Endothelial cell of umbilical vein (primary cell): ENCODE data around the gene ZNF354C. TPM values are rescaled to one million over a fixed set of nuclear protein-coding genes. Genes with fewer than 3 reads are reported as not detected.

Experiments
- BruUV-seq: library from RNA; stranded (reverse); fragments of 400-500 nt; replicated peaks from 2 replicates; lab custom pipeline; 2021; lab: Mats Ljungman, UMichigan
- CTCF ChIA-PET: fragments of 300-600, 350-600 bp; sonication (Branson Sonifier 250); formaldehyde crosslinking; loops from one replicate; lab custom pipeline; 2021; ENCODE audit warnings: antibody characterized with exemption, inconsistent platforms; lab: Charles Lee
- POLR2A ChIA-PET: fragments of 300-600, 350-600 bp; sonication (Branson Sonifier 250); formaldehyde crosslinking; loops from one replicate; lab custom pipeline; 2021; ENCODE audit warnings: antibody characterized with exemption, inconsistent platforms; lab: Charles Lee
- DNase-seq: peaks from one replicate; pipeline ENCODE4 v3.0.0-alpha.2; 2011; ENCODE audit warnings: low read depth, low spot score
- FAIRE-seq: peaks from 2 replicates; lab custom pipeline; 2011; peaks lifted over from hg19 to GRCh38; lab: Jason Lieb, UNC
- H2AFZ ChIP-seq: 2 replicates; pipeline ENCODE4 v1.6.0; 2012; ENCODE audit warnings: low read depth, low read length, control low read depth, inconsistent platforms
- H3K27ac ChIP-seq: 2 replicates; pipeline ENCODE4 v1.5.1; 2011; ENCODE audit warnings: low read depth, mild to moderate bottlenecking, control low read depth, low read length, moderate library complexity; ENCODE audit not compliant: insufficient read depth
- H3K27me3 ChIP-seq, 2 experiments: 2 replicates each; pipeline versions ENCODE4 v1.6.0 to v1.6.1; 2011; ENCODE audit warnings: low read length in 2 of 2, mixed read lengths in 1 of 2; ENCODE audit not compliant: control insufficient read depth in 2 of 2, insufficient read depth in 2 of 2
- H3K36me3 ChIP-seq, 2 experiments: 2 replicates in 1 of 2; 3 replicates in 1 of 2; pipeline ENCODE4 v1.5.1; 2011; ENCODE audit warnings: low read length in 2 of 2, mild to moderate bottlenecking in 1 of 2, moderate library complexity in 1 of 2; ENCODE audit not compliant: control insufficient read depth in 2 of 2, insufficient read depth in 2 of 2; ENCODE audit errors: extremely low read depth in 1 of 2
- H3K4me1 ChIP-seq: 3 replicates; pipeline ENCODE4 v1.5.1; 2011; ENCODE audit warnings: mild to moderate bottlenecking, low read length; ENCODE audit not compliant: control insufficient read depth, insufficient read depth; ENCODE audit errors: extremely low read depth
- H3K4me2 ChIP-seq: 2 replicates; pipeline ENCODE4 v1.6.1; 2011; ENCODE audit warnings: low read length, control low read depth, mixed read lengths; ENCODE audit not compliant: insufficient read depth
- H3K4me3 ChIP-seq, 3 experiments: fragments of 200-600 bp in 1 of 3; sonication (generic), shearing (Covaris generic) in 1 of 3; replicated peaks in 1 of 3; 2 replicates each; pipeline ENCODE4 v1.5.1; 2011 to 2016; ENCODE audit warnings: control low read depth in 3 of 3, low read length in 3 of 3, mild to moderate bottlenecking in 2 of 3, inconsistent platforms in 1 of 3, low read depth in 1 of 3, moderate library complexity in 1 of 3; ENCODE audit not compliant: insufficient read depth in 1 of 3
- H3K79me2 ChIP-seq: 2 replicates; pipeline ENCODE4 v1.6.0; 2012; ENCODE audit warnings: low read length, inconsistent platforms; ENCODE audit not compliant: control insufficient read depth, insufficient read depth
- H3K9ac ChIP-seq: replicated peaks from 2 replicates; pipeline ENCODE3; 2011; ENCODE audit warnings: low read length, control low read depth; ENCODE audit not compliant: insufficient read depth; ENCODE audit errors: extremely low read depth
- H3K9me1 ChIP-seq: replicated peaks from 3 replicates; pipeline ENCODE4 v1.6.0; 2011; ENCODE audit warnings: mild to moderate bottlenecking, low read length; ENCODE audit not compliant: control insufficient read depth, insufficient read depth; ENCODE audit errors: extremely low read depth
- H3K9me3 ChIP-seq: replicated peaks from 2 replicates; pipeline ENCODE4 v1.5.1; 2012; ENCODE audit warnings: low read length, inconsistent platforms; ENCODE audit not compliant: control insufficient read depth, insufficient read depth
- H4K20me1 ChIP-seq: replicated peaks from 2 replicates; pipeline ENCODE3; 2011; ENCODE audit warnings: mild to moderate bottlenecking, low read length; ENCODE audit not compliant: control insufficient read depth, insufficient read depth; ENCODE audit errors: extremely low read depth
- CTCF ChIP-seq, 2 donors: IDR thresholded peaks; 1 replicate in 1 of 2; 2 replicates in 1 of 2; pipeline ENCODE4 v1.5.1; 2011; ENCODE audit warnings: low read length in 2 of 2, mild to moderate bottlenecking in 2 of 2, moderate library complexity in 2 of 2, control low read depth in 1 of 2, inconsistent platforms in 1 of 2, low read depth in 1 of 2; ENCODE audit not compliant: insufficient read depth in 1 of 2; ENCODE audit errors: extremely low read depth in 1 of 2
- EZH2 ChIP-seq: IDR thresholded peaks from 2 replicates; pipeline ENCODE4 v1.6.1; 2012; ENCODE audit warnings: borderline replicate concordance, low read depth, mild to moderate bottlenecking, moderate library complexity, low read length, inconsistent platforms; ENCODE audit not compliant: severe bottlenecking
- FOS ChIP-seq: IDR thresholded peaks from 2 replicates; pipeline ENCODE4 v1.6.1; 2011; ENCODE audit warnings: mild to moderate bottlenecking, low read length, moderate library complexity, borderline replicate concordance; ENCODE audit not compliant: insufficient read depth
- GATA2 ChIP-seq: IDR thresholded peaks from 2 replicates; pipeline ENCODE4 v1.7.0; 2011; ENCODE audit warnings: low read depth, mild to moderate bottlenecking, moderate library complexity, mixed read lengths, low read length; ENCODE audit not compliant: insufficient read length, insufficient read depth
- JUN ChIP-seq: IDR thresholded peaks from 2 replicates; pipeline ENCODE4 v1.6.1; 2011; ENCODE audit warnings: borderline replicate concordance, low read depth; ENCODE audit not compliant: insufficient read length, insufficient read depth
- MAX ChIP-seq: IDR thresholded peaks from 2 replicates; pipeline ENCODE4 v1.6.1; 2011; ENCODE audit not compliant: insufficient read depth, insufficient read length
- MYC ChIP-seq: IDR thresholded peaks from one replicate; pipeline ENCODE4 v1.6.1; 2011; ENCODE audit warnings: mild to moderate bottlenecking, low read depth, low read length
- POLR2A ChIP-seq: IDR thresholded peaks from 2 replicates; pipeline ENCODE4 v1.6.1; 2012; ENCODE audit warnings: low read depth, mild to moderate bottlenecking, control low read depth, low read length
- POLR2AphosphoS5 ChIP-seq: IDR thresholded peaks from 2 replicates; pipeline ENCODE4 v1.6.1; 2012; ENCODE audit warnings: low read depth, mild to moderate bottlenecking, control low read depth, low read length, moderate library complexity; ENCODE audit not compliant: insufficient read depth
- dilution Hi-C: fragments of 300-500 bp; cut with MboI; formaldehyde crosslinking; loops from one replicate; pipeline ENCODE4 v1.15.0; 2019; ENCODE audit warnings: low sequenced_read_pairs; ENCODE audit not compliant: extremely low pct_ligation_motif_present
- intact Hi-C: fragments of 100-400 bp; cut with micrococcal nuclease; formaldehyde crosslinking; loops from one replicate; pipeline ENCODE4 v1.10.0; 2022
- polyA plus RNA-seq, 4 experiments: library from polyadenylated mRNA; depleted of rRNA in 3 of 4; stranded (reverse) in 3 of 4; unstranded in 1 of 4; fragments of >200 nt; gene quantifications; 2 replicates each; pipeline versions ENCODE4 v1.2.1 to v1.2.3, GENCODE V29; 2011 to 2012; ENCODE audit warnings: missing spikeins in 1 of 4
- total RNA-seq: library from RNA; stranded (reverse); gene quantifications from 2 replicates; pipeline ENCODE4 v1.2.3, GENCODE V29; 2021

ZNF354C gene
- total and polyA plus RNA-seq, 2 donors (not counting 3 experiments of a cell fraction or from before 2014, with no cell fraction given) = 1.5 to 4.7 TPM

GRCh38 chr5:179120951-179121666 lies 60.9 kb downstream of the ZNF354C start:
- Histone ChIP-seq H3K79me2 (no peaks in the 10 kb centered on the region), H3K4me1 (no peaks in the 10 kb centered on the region), H3K27me3 (no peaks in the 10 kb centered on the region), H3K9me3 (peaks cover 2% of the 10 kb centered on the region), H2AFZ (no peak overlapping the region), H3K4me3 (no peak overlapping the region), H3K36me3 (no peaks in the 10 kb centered on the region), H4K20me1 (no peaks in the 10 kb centered on the region), H3K27ac (no peak overlapping the region), H3K4me2 (no peak overlapping the region), H3K9ac (no peak overlapping the region), H3K9me1 (no peaks in the 10 kb centered on the region)
- intact Hi-C loops (no loop called here), dilution Hi-C loops (no loop called here)
- ChIA-PET CTCF (no interaction called here), POLR2A (no interaction called here)
- no peak for FAIRE-seq
- no peak for DNase-seq
- TF ChIP-seq GATA2 (no peak), JUN (no peak), POLR2AphosphoS5 (no peak), EZH2 (no peak), MAX (no peak), POLR2A (no peak), CTCF (IDR thresholded peaks at IDR 0.05; ENCODE audit: extremely low read depth in 1 of 2, insufficient read depth in 1 of 2, low read depth in 1 of 2, low read length in 2 of 2) (no peak), FOS (no peak), MYC (no peak)
- BruUV-seq = no TSS peak
